Measurements from ENCODE around the gene FBLN7. TPM values are rescaled to one million over a fixed set of nuclear protein-coding genes. Genes with fewer than 3 reads are reported as not detected.

FBLN7 gene
- total RNA-seq, 2 donors from 2014 or later: 4.0 to 8.7 TPM

DNA sequence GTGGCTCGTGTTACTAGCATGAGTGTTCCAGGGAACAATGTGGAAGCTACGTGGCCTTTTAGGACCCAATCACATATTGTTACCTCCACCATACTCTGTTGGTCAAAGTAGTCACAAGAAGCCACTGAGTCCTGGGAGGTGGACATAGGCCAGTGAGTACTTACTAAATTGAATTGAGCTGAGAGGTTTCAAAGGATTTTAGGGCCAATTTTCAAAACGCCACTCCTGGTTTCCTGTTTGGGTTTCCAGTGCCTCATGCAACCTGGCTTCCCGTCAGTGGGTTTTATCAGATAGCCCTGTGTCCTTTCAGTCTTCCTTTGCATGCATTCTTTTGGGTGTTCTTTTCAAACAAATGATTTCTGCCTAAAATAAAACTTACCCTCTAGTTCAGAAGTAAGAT lies 56.3 kb downstream of the FBLN7 start:
- DNase-seq: no peak
- Mint-ChIP-seq H3K9me3 (peaks cover 8% of the 10 kb centered on the region), H3K36me3 (ENCODE audit: low read depth) (no peaks in the 10 kb centered on the region), H3K27ac (no peak overlapping the region), H3K4me1 (peaks cover 10% of the 10 kb centered on the region), H3K4me3 (no peak overlapping the region), H3K27me3 (ENCODE audit: insufficient read depth) (no peaks in the 10 kb centered on the region)
- no peaks in the 10 kb centered on the region for H3K9me3 ChIP-seq (ENCODE audit: control insufficient read depth, low read length)
- WGBS, 2 experiments (ENCODE audit: insufficient coverage in 1 of 2, insufficient read length in 1 of 2): 91 to 96% methylated on average over 3 to 4 of the region's 4 CpGs
- TF ChIP-seq, protein P1, sequence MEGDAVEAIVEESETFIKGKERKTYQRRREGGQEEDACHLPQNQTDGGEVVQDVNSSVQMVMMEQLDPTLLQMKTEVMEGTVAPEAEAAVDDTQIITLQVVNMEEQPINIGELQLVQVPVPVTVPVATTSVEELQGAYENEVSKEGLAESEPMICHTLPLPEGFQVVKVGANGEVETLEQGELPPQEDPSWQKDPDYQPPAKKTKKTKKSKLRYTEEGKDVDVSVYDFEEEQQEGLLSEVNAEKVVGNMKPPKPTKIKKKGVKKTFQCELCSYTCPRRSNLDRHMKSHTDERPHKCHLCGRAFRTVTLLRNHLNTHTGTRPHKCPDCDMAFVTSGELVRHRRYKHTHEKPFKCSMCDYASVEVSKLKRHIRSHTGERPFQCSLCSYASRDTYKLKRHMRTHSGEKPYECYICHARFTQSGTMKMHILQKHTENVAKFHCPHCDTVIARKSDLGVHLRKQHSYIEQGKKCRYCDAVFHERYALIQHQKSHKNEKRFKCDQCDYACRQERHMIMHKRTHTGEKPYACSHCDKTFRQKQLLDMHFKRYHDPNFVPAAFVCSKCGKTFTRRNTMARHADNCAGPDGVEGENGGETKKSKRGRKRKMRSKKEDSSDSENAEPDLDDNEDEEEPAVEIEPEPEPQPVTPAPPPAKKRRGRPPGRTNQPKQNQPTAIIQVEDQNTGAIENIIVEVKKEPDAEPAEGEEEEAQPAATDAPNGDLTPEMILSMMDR (conservative IDR thresholded peaks at IDR 0.05): no peak
- no peaks in the 10 kb centered on the region for H3K36me3 ChIP-seq (ENCODE audit: control insufficient read depth, insufficient read depth, low read length)
- no peak overlapping the region for H3K4me3 ChIP-seq (ENCODE audit: low read length)
- H3K27ac ChIP-seq (ENCODE audit: low read depth, low read length): no peak overlapping the region
- H3K4me1 ChIP-seq (ENCODE audit: control insufficient read depth, insufficient read depth, low read length): no peaks in the 10 kb centered on the region
- no peaks in the 10 kb centered on the region for H3K27me3 ChIP-seq (ENCODE audit: control insufficient read depth, insufficient read depth, low read length, poor library complexity, severe bottlenecking)
- no peak overlapping the region for H3K9ac ChIP-seq (ENCODE audit: extremely low read depth, low read length, poor library complexity, severe bottlenecking)

DNA sequence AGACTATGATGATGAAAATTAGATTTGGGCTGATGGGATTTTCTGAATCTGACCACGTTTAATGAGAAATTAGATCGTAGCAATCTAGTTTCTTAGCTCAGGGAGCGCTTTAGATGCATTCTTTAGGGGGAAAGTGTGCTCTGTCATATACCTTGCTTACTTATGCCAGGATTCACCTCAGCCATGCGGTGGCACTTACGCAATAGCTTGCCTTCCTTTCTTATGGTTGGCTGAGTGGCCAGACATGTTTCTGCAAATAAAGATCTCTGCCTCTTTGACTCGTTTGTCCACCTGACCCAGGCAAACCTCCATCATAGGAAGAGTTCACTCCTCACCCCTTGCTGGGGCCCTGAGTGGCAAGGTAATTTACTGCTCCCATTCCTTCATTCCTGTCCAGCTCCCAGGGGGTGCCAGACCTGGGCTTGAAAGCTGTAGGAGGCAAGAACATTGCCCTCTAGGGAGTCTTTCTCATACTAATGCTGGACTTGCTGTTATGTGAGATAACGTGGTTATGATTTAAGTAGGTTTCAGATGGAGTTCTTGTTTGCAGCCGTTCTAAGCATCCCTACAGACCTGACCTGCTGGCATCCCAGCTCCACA lies 57.1 kb downstream of the FBLN7 start:
- DNase-seq: peak; percentile 68
- Mint-ChIP-seq H3K4me3 (no peak overlapping the region), H3K27me3 (ENCODE audit: insufficient read depth) (no peaks in the 10 kb centered on the region), H3K9me3 (peaks cover 11% of the 10 kb centered on the region), H3K4me1 (peaks cover 10% of the 10 kb centered on the region), H3K27ac (no peak overlapping the region), H3K36me3 (ENCODE audit: low read depth) (no peaks in the 10 kb centered on the region)
- Histone ChIP-seq H3K4me1 (ENCODE audit: control insufficient read depth, insufficient read depth, low read length) (no peaks in the 10 kb centered on the region), H3K36me3 (ENCODE audit: control insufficient read depth, insufficient read depth, low read length) (no peaks in the 10 kb centered on the region), H3K27ac (ENCODE audit: low read depth, low read length) (no peak overlapping the region), H3K27me3 (ENCODE audit: control insufficient read depth, insufficient read depth, low read length, poor library complexity, severe bottlenecking) (no peaks in the 10 kb centered on the region), H3K9ac (ENCODE audit: extremely low read depth, low read length, poor library complexity, severe bottlenecking) (no peak overlapping the region), H3K9me3 (ENCODE audit: control insufficient read depth, low read length) (no peaks in the 10 kb centered on the region), H3K4me3 (ENCODE audit: low read length) (no peak overlapping the region)
- TF ChIP-seq, protein P1 (conservative IDR thresholded peaks at IDR 0.05): no peak
- 84 to 86% methylated on average over 8 of the region's 8 CpGs for WGBS, 2 experiments (ENCODE audit: insufficient coverage in 1 of 2, insufficient read length in 1 of 2)

GRCh38 chr2:112195950-112196349 lies 57.8 kb downstream of the FBLN7 start:
- no peaks in the 10 kb centered on the region for H3K9me3 ChIP-seq (ENCODE audit: control insufficient read depth, low read length)
- Mint-ChIP-seq H3K27ac (no peak overlapping the region), H3K4me1 (peaks cover 10% of the 10 kb centered on the region), H3K4me3 (no peak overlapping the region), H3K36me3 (ENCODE audit: low read depth) (no peaks in the 10 kb centered on the region), H3K27me3 (ENCODE audit: insufficient read depth) (no peaks in the 10 kb centered on the region), H3K9me3 (peaks cover 6% of the 10 kb centered on the region)
- no peak overlapping the region for H3K9ac ChIP-seq (ENCODE audit: extremely low read depth, low read length, poor library complexity, severe bottlenecking)
- H3K4me3 ChIP-seq (ENCODE audit: low read length): no peak overlapping the region
- no peaks in the 10 kb centered on the region for H3K4me1 ChIP-seq (ENCODE audit: control insufficient read depth, insufficient read depth, low read length)
- H3K36me3 ChIP-seq (ENCODE audit: control insufficient read depth, insufficient read depth, low read length): no peaks in the 10 kb centered on the region
- TF ChIP-seq, protein P1 (conservative IDR thresholded peaks at IDR 0.05): no peak
- H3K27ac ChIP-seq (ENCODE audit: low read depth, low read length): no peak overlapping the region
- no peak for DNase-seq
- H3K27me3 ChIP-seq (ENCODE audit: control insufficient read depth, insufficient read depth, low read length, poor library complexity, severe bottlenecking): no peaks in the 10 kb centered on the region

Measured in endodermal cell (in vitro differentiated cells).